Esophagus muscularis mucosa (tissue), 4 donors: ENCODE data around the gene WASF3. TPM values are rescaled to one million over a fixed set of nuclear protein-coding genes. Genes with fewer than 3 reads are reported as not detected.

ENCODE experiments used
- DNase-seq: peaks from one replicate; pipeline ENCODE4 v3.0.0-alpha.2; 2017; ENCODE audit errors: extremely low spot score
- H3K27ac ChIP-seq, 4 donors: fragments of 200-600 bp; sonication (generic); replicated peaks in 1 of 4; 1 replicate in 3 of 4; 2 replicates in 1 of 4; pipeline ENCODE4 v1.5.1; 2016 to 2019; ENCODE audit warnings: mild to moderate bottlenecking in 1 of 4
- H3K27me3 ChIP-seq, 4 donors: fragments of 200-600 bp; sonication (generic); one replicate each; pipeline versions ENCODE4 v1.5.1 to v1.6.0; 2016 to 2019
- H3K36me3 ChIP-seq, 4 donors: fragments of 200-600 bp; sonication (generic); one replicate each; pipeline ENCODE4 v1.5.1; 2016 to 2019
- H3K4me1 ChIP-seq, 4 donors: fragments of 200-600 bp; sonication (generic); one replicate each; pipeline ENCODE4 v1.5.1; 2016 to 2019
- H3K4me3 ChIP-seq, 4 donors: fragments of 200-600 bp; sonication (generic); 1 replicate in 2 of 4; 2 replicates in 2 of 4; pipeline ENCODE4 v1.5.1; 2016 to 2019; ENCODE audit warnings: mild to moderate bottlenecking in 4 of 4, moderate library complexity in 1 of 4
- H3K9me3 ChIP-seq, 4 donors: fragments of 200-600 bp; sonication (generic); 1 replicate in 3 of 4; 2 replicates in 1 of 4; pipeline ENCODE4 v1.5.1; 2016 to 2019
- CTCF ChIP-seq, 3 experiments: fragments of 200-600 bp in 2 of 3; fragments of 450-650 bp in 1 of 3; sonication (generic) in 2 of 3; IDR thresholded peaks; one replicate each; pipeline ENCODE4 v1.5.1; 2017 to 2019; ENCODE audit warnings: antibody characterized with exemption in 3 of 3, mild to moderate bottlenecking in 2 of 3, moderate library complexity in 1 of 3
- EP300 ChIP-seq: sonication (generic); formaldehyde crosslinking; IDR thresholded peaks from one replicate; pipeline ENCODE4 v1.6.1; 2017; ENCODE audit warnings: antibody characterized with exemption
- POLR2A ChIP-seq: fragments of 450-650 bp; IDR thresholded peaks from one replicate; pipeline ENCODE4 v1.6.1; 2017; ENCODE audit warnings: antibody characterized with exemption, moderate library complexity, mild to moderate bottlenecking, low read depth
- POLR2AphosphoS5 ChIP-seq, 2 donors: sonication (generic); formaldehyde crosslinking; IDR thresholded peaks; one replicate each; pipeline ENCODE4 v1.6.1; 2017; ENCODE audit warnings: antibody characterized with exemption in 2 of 2
- WGBS: methylation state at CpG from one replicate; pipeline ENCODE4 v1.1.5; 2018; 5-methylcytosine and 5-hydroxymethylcytosine counted together
- intact Hi-C: fragments of 100-400 bp; cut with DNase I; formaldehyde crosslinking; loops from one replicate; pipeline ENCODE4 v1.15.1; 2023
- total RNA-seq, 4 donors: library from RNA; depleted of rRNA; stranded (reverse); fragments of >200 nt; gene quantifications; one replicate each; pipeline versions ENCODE4 v1.1.0 to v1.2.1, GENCODE V29; 2016

WASF3 gene
- total RNA-seq, 4 donors from 2014 or later, result 16.6 to 19.9 (median 18.4) TPM

GRCh38 chr13:26726684-26727083, 169.2 kb downstream of the WASF3 start:
- intact Hi-C loops, result no loop called here
- no peaks in the 10 kb centered on the region for H3K27me3 ChIP-seq
- peaks cover 0 to 3% (median 0%) of the 10 kb centered on the region in 4 donors for H3K4me1 ChIP-seq
- DNase-seq, result peak; percentile 60
- H3K4me3 ChIP-seq, result no peak overlapping the region
- no peaks in the 10 kb centered on the region for H3K36me3 ChIP-seq
- H3K9me3 ChIP-seq, result no peaks in the 10 kb centered on the region
- 58% methylated on average over 8 of the region's 8 CpGs for WGBS
- no peak overlapping the region for H3K27ac ChIP-seq
- TF ChIP-seq EP300, result no peak
- no peak for TF ChIP-seq CTCF (IDR thresholded peaks at IDR 0.05)
- no peak for TF ChIP-seq POLR2A
- TF ChIP-seq POLR2AphosphoS5 (IDR thresholded peaks at IDR 0.05), result no peak

- peak; percentile 7 for DNase-seq
- no peaks in the 10 kb centered on the region for H3K27me3 ChIP-seq
- H3K4me1 ChIP-seq, result peaks cover 0 to 3% (median 0%) of the 10 kb centered on the region in 4 donors
- no peak overlapping the region for H3K27ac ChIP-seq
- 64% methylated on average over 3 of the region's 3 CpGs for WGBS
- intact Hi-C loops, result no loop called here
- no peak for TF ChIP-seq POLR2AphosphoS5 (IDR thresholded peaks at IDR 0.05)
- TF ChIP-seq EP300, result no peak
- TF ChIP-seq POLR2A, result no peak
- no peak for TF ChIP-seq CTCF (IDR thresholded peaks at IDR 0.05)
- no peak overlapping the region for H3K4me3 ChIP-seq
- no peaks in the 10 kb centered on the region for H3K9me3 ChIP-seq
- H3K36me3 ChIP-seq, result no peaks in the 10 kb centered on the region
Measured at GRCh38 chr13:26727122-26727521, 169.6 kb downstream of the WASF3 start.

DNA sequence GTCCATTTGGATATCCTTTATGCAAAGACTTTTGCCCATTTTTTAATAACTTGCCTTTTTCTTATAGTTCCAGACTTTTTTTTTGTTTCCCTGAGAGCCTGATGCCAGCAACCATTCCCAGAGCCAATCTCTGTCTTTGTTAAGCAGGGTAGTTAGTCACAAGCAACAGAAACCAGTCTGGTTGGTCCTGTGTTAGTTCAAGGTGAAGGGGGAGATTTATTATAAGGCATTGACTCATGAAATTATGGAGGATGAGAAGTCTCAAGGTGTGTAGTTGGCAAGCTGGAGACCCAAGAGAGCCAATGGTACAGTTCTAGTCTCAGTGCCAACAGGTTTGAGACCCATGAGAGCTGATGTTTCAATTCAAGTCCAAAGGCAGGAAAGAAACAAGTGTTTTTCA, 170.2 kb downstream of the WASF3 start:
- no peaks in the 10 kb centered on the region for H3K36me3 ChIP-seq
- H3K9me3 ChIP-seq, result no peaks in the 10 kb centered on the region
- H3K4me1 ChIP-seq, result peaks cover 0 to 3% (median 0%) of the 10 kb centered on the region in 4 donors
- no peak overlapping the region for H3K27ac ChIP-seq
- no peak for TF ChIP-seq POLR2A
- no peak for TF ChIP-seq POLR2AphosphoS5 (IDR thresholded peaks at IDR 0.05)
- TF ChIP-seq EP300, result no peak
- no peak for TF ChIP-seq CTCF (IDR thresholded peaks at IDR 0.05)
- no peak for DNase-seq
- intact Hi-C loops, result no loop called here
- no peak overlapping the region for H3K4me3 ChIP-seq
- no peaks in the 10 kb centered on the region for H3K27me3 ChIP-seq

GRCh38 chr13:26735677-26736076, 178.2 kb downstream of the WASF3 start:
- no peak for DNase-seq
- Histone ChIP-seq H3K36me3 (no peaks in the 10 kb centered on the region), H3K9me3 (peaks cover 0 to 5% (median 0%) of the 10 kb centered on the region in 4 donors), H3K4me3 (no peak overlapping the region), H3K27me3 (no peaks in the 10 kb centered on the region), H3K27ac (no peak overlapping the region), H3K4me1 (no peaks in the 10 kb centered on the region)
- intact Hi-C loops, result no loop called here
- no peak for TF ChIP-seq EP300
- no peak for TF ChIP-seq POLR2AphosphoS5 (IDR thresholded peaks at IDR 0.05)
- no peak for TF ChIP-seq POLR2A
- no peak for TF ChIP-seq CTCF (IDR thresholded peaks at IDR 0.05)
- 79% methylated on average over 9 of the region's 9 CpGs for WGBS

Other genes starting within 250 kb of the WASF3 start
- under 1 TPM in 3 of 4 donors, not detected in 1; 0.11 to 0.26 (median 0.17) TPM for gene GPR12, start 203.1 kb downstream of the WASF3 start, total RNA-seq